Measurements from ENCODE around the gene VTI1A.
A peak's percentile ranks its signal among the peaks of the same experiment; 100 is the strongest.

Gene VTI1A

DNA sequence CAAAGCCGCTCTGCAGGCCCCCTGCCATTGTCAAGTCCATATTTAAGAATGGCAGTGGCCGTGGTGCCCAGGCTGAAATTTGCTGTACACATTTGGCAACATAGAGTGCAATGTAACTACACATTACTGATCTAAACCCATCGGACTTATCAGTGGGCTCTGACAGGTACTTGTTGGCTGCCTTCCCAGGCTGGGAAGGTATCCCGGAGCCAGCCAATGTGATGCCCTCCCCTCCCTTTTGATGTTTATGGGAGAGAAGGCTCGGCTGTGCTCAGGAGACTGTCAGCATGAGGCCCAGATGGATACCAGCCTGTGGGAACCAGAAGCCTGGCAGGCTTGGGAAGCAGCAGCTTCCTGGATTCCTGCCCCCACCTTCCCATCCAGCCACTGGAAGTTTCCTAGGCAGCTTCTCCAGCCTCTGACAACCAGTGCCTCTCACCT is 357.0 kb downstream of the VTI1A start:
- 89 to 95% methylated on average over 3 to 4 of the region's 5 CpGs for WGBS, 2 experiments (ENCODE audit: insufficient coverage in 2 of 2)
- no peaks in the 10 kb centered on the region for H3K36me3 ChIP-seq (ENCODE audit: control insufficient read depth, insufficient read depth, low read length)
- no peak overlapping the region for H3K27ac ChIP-seq (ENCODE audit: low read depth, low read length, severe bottlenecking)
- no peaks in the 10 kb centered on the region for H3K9me3 ChIP-seq (ENCODE audit: control insufficient read depth, low read length)
- H3K4me1 ChIP-seq (ENCODE audit: control insufficient read depth, insufficient read depth, low read length, poor library complexity, severe bottlenecking): peaks cover 7% of the 10 kb centered on the region
- no peak overlapping the region for H3K4me3 ChIP-seq (ENCODE audit: extremely low read depth, insufficient read depth, low read length, poor library complexity, severe bottlenecking)

DNA sequence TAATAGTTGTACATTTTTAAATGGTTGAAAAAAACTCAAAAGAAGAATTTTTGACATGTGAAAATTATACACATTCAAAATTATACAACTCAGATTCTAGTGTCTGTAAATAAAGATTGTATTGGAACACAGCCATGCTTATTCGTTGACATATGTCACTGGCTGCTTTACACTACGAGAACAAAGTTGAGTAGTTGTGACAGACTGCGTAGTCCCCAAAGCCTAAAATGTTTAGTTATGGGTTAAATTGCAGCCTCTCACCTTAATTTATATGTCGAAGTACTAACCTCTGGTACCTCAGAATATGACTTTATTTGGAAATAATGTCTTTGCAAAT is 358.2 kb downstream of the VTI1A start:
- Histone ChIP-seq H3K27ac (ENCODE audit: low read depth, low read length, severe bottlenecking) (no peak overlapping the region), H3K36me3 (ENCODE audit: control insufficient read depth, insufficient read depth, low read length) (no peaks in the 10 kb centered on the region), H3K4me3 (ENCODE audit: extremely low read depth, insufficient read depth, low read length, poor library complexity, severe bottlenecking) (no peak overlapping the region), H3K4me1 (ENCODE audit: control insufficient read depth, insufficient read depth, low read length, poor library complexity, severe bottlenecking) (peaks cover 19% of the 10 kb centered on the region), H3K9me3 (ENCODE audit: control insufficient read depth, low read length) (no peaks in the 10 kb centered on the region)
- WGBS, 2 experiments (ENCODE audit: insufficient coverage in 2 of 2): 100% methylated on average over 3 of the region's 4 CpGs; no CpG with 5 or more reads in 1 of the 2 experiments

DNA sequence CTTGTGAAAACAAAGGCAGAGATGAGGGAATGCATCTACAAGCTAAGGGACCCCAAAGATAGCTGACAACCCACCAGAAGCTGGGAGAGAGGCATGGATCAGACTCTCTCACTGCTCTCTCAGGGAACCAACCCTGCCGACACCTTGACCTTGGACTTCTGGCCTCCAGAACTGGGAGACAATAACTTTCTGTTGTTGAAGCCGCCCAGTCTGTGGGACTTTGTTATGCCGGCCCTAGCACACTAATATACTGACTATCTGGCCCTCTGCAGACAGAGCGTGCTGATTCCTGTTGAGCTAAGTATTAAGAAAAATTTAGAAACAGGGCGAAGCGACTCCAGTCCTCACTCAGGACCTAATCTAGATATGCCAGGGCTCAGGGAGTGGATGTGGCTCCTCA is 358.7 kb downstream of the VTI1A start:
- Histone ChIP-seq H3K9me3 (ENCODE audit: control insufficient read depth, low read length) (no peaks in the 10 kb centered on the region), H3K27ac (ENCODE audit: low read depth, low read length, severe bottlenecking) (no peak overlapping the region), H3K4me3 (ENCODE audit: extremely low read depth, insufficient read depth, low read length, poor library complexity, severe bottlenecking) (no peak overlapping the region), H3K4me1 (ENCODE audit: control insufficient read depth, insufficient read depth, low read length, poor library complexity, severe bottlenecking) (peaks cover 24% of the 10 kb centered on the region), H3K36me3 (ENCODE audit: control insufficient read depth, insufficient read depth, low read length) (no peaks in the 10 kb centered on the region)
- 85 to 100% methylated on average over 2 to 4 of the region's 6 CpGs for WGBS, 2 experiments (ENCODE audit: insufficient coverage in 2 of 2)

DNA sequence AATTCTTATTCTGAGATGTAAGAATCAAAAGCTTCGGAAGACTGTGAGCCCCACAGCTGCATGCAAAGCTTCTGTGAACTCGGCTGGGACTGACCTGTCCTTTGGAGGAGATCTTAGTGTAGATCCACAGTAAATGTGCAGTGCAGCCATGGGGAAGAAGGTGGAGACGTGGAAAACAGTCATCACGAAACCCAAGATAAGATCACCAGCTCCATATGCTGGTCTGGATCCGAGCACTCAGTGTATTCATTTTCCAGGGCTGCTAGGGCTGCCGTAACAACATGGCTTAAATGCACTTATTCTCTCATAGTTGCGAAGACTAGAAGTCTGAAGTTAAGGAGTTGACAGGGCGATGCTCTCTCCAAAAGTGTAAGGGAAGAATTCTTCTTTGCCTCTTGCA is 360.0 kb downstream of the VTI1A start:
- H3K4me3 ChIP-seq (ENCODE audit: extremely low read depth, insufficient read depth, low read length, poor library complexity, severe bottlenecking): no peak overlapping the region
- H3K27ac ChIP-seq (ENCODE audit: low read depth, low read length, severe bottlenecking): peak overlapping the region; percentile 66
- H3K4me1 ChIP-seq (ENCODE audit: control insufficient read depth, insufficient read depth, low read length, poor library complexity, severe bottlenecking): peaks cover 35% of the 10 kb centered on the region
- H3K36me3 ChIP-seq (ENCODE audit: control insufficient read depth, insufficient read depth, low read length): peaks cover 4% of the 10 kb centered on the region
- WGBS, 2 experiments (ENCODE audit: insufficient coverage in 2 of 2): 87 to 89% methylated on average over 8 of the region's 8 CpGs
- no peaks in the 10 kb centered on the region for H3K9me3 ChIP-seq (ENCODE audit: control insufficient read depth, low read length)

DNA sequence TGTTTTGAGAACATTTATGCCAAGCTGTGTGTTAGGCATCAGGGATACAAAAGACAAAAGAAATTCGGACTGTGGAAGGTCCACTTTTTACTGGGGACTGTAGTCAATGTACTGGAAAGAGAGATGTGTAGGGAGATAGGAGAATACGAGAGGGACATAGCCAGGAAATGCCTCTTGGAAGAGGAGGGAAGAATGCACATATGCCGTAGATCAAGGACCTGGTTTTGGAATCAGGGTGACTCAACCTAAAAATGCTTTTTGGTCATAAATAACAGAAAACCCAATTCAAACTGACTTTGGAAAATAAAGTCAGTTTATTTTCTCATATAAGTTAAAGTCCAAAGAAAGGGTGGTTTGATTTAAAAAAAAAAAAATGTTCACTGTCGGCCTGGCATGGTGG is 362.7 kb downstream of the VTI1A start:
- Histone ChIP-seq H3K4me1 (ENCODE audit: control insufficient read depth, insufficient read depth, low read length, poor library complexity, severe bottlenecking) (peaks cover 60% of the 10 kb centered on the region), H3K27ac (ENCODE audit: low read depth, low read length, severe bottlenecking) (peak overlapping the region; percentile 77), H3K9me3 (ENCODE audit: control insufficient read depth, low read length) (no peaks in the 10 kb centered on the region), H3K36me3 (ENCODE audit: control insufficient read depth, insufficient read depth, low read length) (peaks cover 4% of the 10 kb centered on the region), H3K4me3 (ENCODE audit: extremely low read depth, insufficient read depth, low read length, poor library complexity, severe bottlenecking) (no peak overlapping the region)
- WGBS, 2 experiments (ENCODE audit: insufficient coverage in 2 of 2): 84 to 94% methylated on average over 3 of the region's 4 CpGs

DNA sequence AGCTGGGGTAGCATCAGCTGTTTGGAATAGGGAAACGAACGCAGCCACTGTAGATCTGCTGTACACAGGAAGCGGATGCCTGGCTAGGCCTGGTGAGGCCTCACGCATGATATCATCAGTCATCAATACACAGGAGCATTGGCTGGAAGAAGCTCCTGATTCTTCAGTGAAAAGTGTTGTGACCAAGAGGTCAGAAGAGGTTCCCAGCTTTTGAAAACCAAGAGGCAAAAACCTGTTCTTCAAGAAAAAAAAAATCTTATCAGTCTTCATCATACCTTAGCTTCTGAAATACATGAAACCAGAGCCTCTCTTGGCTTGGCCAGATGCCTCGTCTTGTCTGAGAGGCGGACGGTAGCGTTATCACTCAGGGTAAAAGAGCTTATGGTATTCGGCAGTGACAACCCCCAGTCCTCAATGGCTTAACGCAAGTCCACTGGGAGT is 363.7 kb downstream of the VTI1A start:
- Histone ChIP-seq H3K9me3 (ENCODE audit: control insufficient read depth, low read length) (no peaks in the 10 kb centered on the region), H3K36me3 (ENCODE audit: control insufficient read depth, insufficient read depth, low read length) (peaks cover 4% of the 10 kb centered on the region), H3K4me3 (ENCODE audit: extremely low read depth, insufficient read depth, low read length, poor library complexity, severe bottlenecking) (no peak overlapping the region), H3K4me1 (ENCODE audit: control insufficient read depth, insufficient read depth, low read length, poor library complexity, severe bottlenecking) (peaks cover 70% of the 10 kb centered on the region), H3K27ac (ENCODE audit: low read depth, low read length, severe bottlenecking) (no peak overlapping the region)
- 92 to 95% methylated on average over 6 to 10 of the region's 10 CpGs for WGBS, 2 experiments (ENCODE audit: insufficient coverage in 2 of 2)

DNA sequence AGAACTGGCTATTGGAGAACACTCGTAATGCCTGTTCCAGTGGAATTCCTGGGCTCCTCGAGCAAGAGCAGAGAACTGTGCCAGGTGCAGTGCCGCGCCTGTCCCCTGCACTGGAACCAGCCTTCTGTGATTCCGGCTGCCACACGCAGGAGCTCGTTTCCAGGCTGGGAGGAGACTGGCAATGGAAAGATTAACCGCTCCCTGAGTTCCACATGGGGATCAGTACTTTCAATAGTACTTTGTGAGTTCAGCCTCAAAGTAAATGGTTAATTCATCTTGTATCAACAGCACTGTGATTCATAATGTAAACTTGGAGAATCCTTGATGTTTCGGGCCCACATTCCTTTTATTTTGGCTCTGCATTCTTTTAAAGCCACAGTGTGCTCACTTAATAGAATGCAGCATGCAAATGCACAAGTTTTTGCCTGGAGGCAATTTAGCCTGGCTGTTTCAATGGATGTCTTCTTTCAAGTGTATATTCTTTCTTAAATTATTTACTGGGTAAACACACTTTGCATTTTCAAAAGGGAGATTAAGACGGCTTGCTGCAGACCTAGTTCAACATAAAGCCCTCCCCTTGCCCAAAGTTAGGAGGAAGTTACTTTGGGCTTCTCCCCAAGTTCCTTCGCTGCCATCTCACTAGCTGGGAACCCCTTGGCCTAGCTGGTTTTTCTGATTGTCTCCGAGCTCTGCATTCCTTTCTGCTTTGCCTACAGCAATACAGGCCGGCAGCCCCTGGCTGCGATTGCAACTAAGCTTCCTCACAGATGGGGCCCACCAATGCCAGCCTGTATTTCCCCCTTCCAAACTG is 364.9 kb downstream of the VTI1A start:
- Histone ChIP-seq H3K4me3 (ENCODE audit: extremely low read depth, insufficient read depth, low read length, poor library complexity, severe bottlenecking) (no peak overlapping the region), H3K4me1 (ENCODE audit: control insufficient read depth, insufficient read depth, low read length, poor library complexity, severe bottlenecking) (peaks cover 79% of the 10 kb centered on the region), H3K36me3 (ENCODE audit: control insufficient read depth, insufficient read depth, low read length) (peaks cover 4% of the 10 kb centered on the region), H3K27ac (ENCODE audit: low read depth, low read length, severe bottlenecking) (peak overlapping the region; percentile 94), H3K9me3 (ENCODE audit: control insufficient read depth, low read length) (no peaks in the 10 kb centered on the region)
- WGBS, 2 experiments (ENCODE audit: insufficient coverage in 2 of 2): 51 to 54% methylated on average over 12 to 13 of the region's 14 CpGs

DNA sequence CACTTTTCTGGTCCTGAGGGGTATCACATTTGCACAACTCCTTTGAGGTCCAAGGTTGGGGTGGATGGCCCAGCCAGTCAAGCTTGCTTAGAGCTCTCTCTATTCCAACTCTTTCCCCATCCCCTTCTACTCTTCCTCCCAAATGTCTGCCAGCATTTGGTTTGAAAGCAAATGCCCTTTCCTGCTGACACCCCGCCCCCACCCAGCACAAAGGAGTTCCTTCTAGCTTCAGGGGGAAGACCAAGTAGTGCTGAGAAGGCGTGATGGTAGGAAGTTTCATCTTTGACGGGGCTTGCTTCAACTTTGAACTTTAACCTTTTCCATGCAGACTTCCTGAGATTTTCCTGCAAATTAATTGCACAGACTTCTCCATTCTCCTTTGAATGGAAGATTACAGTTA is 365.6 kb downstream of the VTI1A start:
- Histone ChIP-seq H3K4me1 (ENCODE audit: control insufficient read depth, insufficient read depth, low read length, poor library complexity, severe bottlenecking) (peaks cover 85% of the 10 kb centered on the region), H3K36me3 (ENCODE audit: control insufficient read depth, insufficient read depth, low read length) (peaks cover 8% of the 10 kb centered on the region), H3K4me3 (ENCODE audit: extremely low read depth, insufficient read depth, low read length, poor library complexity, severe bottlenecking) (no peak overlapping the region), H3K27ac (ENCODE audit: low read depth, low read length, severe bottlenecking) (peak overlapping the region; percentile 94), H3K9me3 (ENCODE audit: control insufficient read depth, low read length) (no peaks in the 10 kb centered on the region)
- WGBS, 2 experiments (ENCODE audit: insufficient coverage in 2 of 2): 20% methylated on average over 1 of the region's 3 CpGs; no CpG with 5 or more reads in 1 of the 2 experiments

DNA sequence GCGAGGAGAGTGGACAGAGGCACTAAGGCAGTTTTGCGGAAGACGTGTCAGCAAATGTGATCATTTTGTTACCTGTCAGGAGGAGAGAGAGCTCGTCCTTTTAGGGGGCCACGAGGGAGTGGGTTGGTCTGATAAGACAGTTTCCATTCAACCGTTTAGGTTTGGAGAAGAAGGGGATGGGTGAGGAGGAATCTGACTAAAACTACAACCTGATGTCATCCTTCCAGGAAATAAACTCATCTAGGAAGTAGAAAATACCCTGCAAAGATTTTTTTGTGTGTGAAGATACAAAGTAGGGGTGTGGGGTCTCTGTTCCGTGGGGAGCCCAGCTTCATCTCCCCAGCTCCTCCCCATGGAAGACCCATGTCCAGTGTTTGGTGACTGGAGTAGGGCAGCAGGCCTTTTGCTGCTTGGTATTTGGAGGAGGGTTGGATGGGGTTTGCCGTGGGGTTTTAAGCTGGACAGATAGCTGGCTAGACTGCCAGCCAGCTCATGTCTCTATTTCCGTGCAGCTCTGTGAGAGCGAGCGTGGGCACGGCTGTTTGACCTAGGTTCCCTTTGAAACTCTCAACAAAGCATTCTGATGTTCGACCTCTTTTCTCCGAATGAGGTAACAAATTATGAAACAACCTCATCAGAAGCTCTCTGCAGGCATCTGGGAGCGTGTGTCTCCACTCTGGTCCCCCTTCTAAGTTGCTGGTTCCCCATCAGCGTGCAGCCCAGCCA is 367.0 kb downstream of the VTI1A start:
- 92 to 96% methylated on average over 13 to 14 of the region's 16 CpGs for WGBS, 2 experiments (ENCODE audit: insufficient coverage in 2 of 2)
- H3K27ac ChIP-seq (ENCODE audit: low read depth, low read length, severe bottlenecking): no peak overlapping the region
- H3K4me3 ChIP-seq (ENCODE audit: extremely low read depth, insufficient read depth, low read length, poor library complexity, severe bottlenecking): no peak overlapping the region
- peaks cover 8% of the 10 kb centered on the region for H3K36me3 ChIP-seq (ENCODE audit: control insufficient read depth, insufficient read depth, low read length)
- H3K9me3 ChIP-seq (ENCODE audit: control insufficient read depth, low read length): no peaks in the 10 kb centered on the region
- peaks cover 88% of the 10 kb centered on the region for H3K4me1 ChIP-seq (ENCODE audit: control insufficient read depth, insufficient read depth, low read length, poor library complexity, severe bottlenecking)

DNA sequence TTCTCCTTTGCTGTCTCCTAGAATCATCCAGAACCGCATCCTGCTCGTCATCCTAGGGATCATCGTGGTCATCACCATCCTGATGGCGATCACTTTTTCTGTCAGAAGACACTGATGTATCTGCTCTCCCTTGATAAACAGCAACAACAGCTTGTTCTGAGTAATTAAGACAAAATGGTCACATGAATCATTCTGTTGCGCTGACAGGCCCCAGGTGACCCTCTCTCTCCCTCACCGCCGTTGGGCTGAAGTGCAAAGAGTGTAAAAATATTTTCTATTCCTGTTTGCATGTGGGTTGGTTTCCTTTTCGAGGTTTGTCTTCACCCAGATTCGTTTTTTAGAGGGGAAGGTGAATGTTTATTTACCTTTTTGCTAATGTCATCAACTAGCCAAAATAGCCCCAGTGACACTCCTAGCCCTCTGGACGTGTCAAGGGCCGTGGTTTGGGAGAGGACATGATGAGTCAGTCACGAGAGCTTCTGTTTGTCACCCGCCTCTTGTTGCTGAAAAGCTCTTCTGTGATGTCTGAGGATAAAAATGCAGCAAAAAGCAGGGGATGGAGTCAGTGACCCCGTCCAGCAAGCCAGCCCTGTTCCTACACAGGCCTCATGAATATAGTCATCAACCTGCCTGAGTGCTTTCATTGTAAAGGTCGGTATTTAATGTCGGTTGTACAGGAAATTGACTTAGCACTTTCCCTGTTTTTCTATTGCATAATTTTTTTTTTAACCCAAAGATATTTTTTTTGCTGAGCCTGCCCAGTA is 368.4 kb downstream of the VTI1A start:
- Histone ChIP-seq H3K36me3 (ENCODE audit: control insufficient read depth, insufficient read depth, low read length) (peaks cover 12% of the 10 kb centered on the region), H3K27ac (ENCODE audit: low read depth, low read length, severe bottlenecking) (peak overlapping the region; percentile 79), H3K9me3 (ENCODE audit: control insufficient read depth, low read length) (no peaks in the 10 kb centered on the region), H3K4me1 (ENCODE audit: control insufficient read depth, insufficient read depth, low read length, poor library complexity, severe bottlenecking) (peaks cover 74% of the 10 kb centered on the region), H3K4me3 (ENCODE audit: extremely low read depth, insufficient read depth, low read length, poor library complexity, severe bottlenecking) (no peak overlapping the region)
- 64 to 79% methylated on average over 9 to 10 of the region's 16 CpGs for WGBS, 2 experiments (ENCODE audit: insufficient coverage in 2 of 2)

Data from mesodermal cell (in vitro differentiated cells).